PC-9 (cell line): ENCODE data around the gene CACNA1D.

ENCODE experiments used
- CTCF ChIP-seq: fragments of 200-600 bp; sonication (generic); conservative IDR thresholded peaks from 2 replicates; pipeline ENCODE4 v1.6.1; 2017; ENCODE audit warnings: mixed run types, antibody characterized with exemption, mild to moderate bottlenecking, moderate library complexity
- EZH2 ChIP-seq: fragments of 200-600 bp; sonication (generic); IDR thresholded peaks from 2 replicates; pipeline ENCODE4 v1.8.0; 2017; ENCODE audit warnings: antibody characterized with exemption, low read depth

GRCh38 chr3:53809764-53810400 lies 315.5 kb downstream of the CACNA1D start:
- no peak for TF ChIP-seq CTCF
- TF ChIP-seq EZH2, result no peak
